HG03025 (cell line): ENCODE results near the gene CHRM4.
"Not testable (repeated sequence)": the region's sequence is repeated elsewhere in the genome, so short reads cannot be mapped to it uniquely, and the experiment has no call there.

Experiments
- ATAC-seq: cut with Tn5 transposase; IDR thresholded peaks from one replicate; pipeline ENCODE4 v1.9.1; 2021; ENCODE audit warnings: mild to moderate bottlenecking, moderate library complexity; ENCODE audit not compliant: unreplicated experiment, low FRiP score

CHRM4 gene

DNA sequence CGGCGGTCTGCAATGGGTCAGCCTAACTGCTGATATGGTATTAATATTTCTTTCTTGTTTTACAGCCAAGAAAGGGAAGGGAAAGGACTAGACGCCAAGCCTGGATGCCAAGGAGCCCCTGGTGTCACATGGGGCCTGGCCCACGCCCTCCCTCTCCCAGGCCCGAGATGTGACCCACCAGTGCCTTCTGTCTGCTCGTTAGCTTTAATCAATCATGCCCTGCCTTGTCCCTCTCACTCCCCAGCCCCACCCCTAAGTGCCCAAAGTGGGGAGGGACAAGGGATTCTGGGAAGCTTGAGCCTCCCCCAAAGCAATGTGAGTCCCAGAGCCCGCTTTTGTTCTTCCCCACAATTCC is 8.2 kb downstream of the CHRM4 start:
- no peak for ATAC-seq

DNA sequence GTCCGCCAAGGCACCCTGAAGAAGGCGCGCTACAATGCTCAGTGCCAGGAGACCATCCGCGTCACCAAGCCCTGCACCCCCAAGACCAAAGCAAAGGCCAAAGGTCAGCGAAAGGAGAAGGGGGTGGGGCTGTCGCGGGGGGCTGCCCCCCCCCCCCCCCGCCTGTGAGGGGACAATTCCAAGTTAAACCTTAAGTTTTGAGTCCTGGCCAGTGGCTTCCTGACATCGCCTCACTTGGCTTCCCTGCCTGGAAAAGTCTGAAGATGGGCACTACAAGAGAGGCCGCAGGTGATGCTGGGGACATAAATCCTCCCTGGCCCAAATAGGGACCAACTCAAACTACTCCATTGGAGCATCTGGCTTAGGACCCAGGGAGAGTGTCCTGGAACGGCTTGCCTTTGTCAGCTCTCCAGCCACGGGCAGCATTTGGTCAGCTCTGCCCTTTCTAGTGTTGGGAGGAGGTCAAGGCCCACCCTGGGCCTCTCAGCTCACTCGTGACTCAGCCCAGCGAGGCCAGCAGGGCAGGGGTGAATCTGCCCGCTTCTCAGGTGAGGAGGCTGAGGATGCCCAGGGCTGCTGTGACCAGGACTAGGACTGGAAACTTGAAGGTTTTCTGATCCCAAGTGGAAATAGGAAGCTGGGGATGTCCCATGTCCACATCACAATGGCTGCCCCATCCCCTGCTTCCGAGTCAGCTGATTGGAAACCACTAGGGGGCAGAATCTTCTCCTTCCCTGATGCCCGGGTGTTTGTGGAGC is 8.8 kb downstream of the CHRM4 start:
- ATAC-seq: no peak

DNA sequence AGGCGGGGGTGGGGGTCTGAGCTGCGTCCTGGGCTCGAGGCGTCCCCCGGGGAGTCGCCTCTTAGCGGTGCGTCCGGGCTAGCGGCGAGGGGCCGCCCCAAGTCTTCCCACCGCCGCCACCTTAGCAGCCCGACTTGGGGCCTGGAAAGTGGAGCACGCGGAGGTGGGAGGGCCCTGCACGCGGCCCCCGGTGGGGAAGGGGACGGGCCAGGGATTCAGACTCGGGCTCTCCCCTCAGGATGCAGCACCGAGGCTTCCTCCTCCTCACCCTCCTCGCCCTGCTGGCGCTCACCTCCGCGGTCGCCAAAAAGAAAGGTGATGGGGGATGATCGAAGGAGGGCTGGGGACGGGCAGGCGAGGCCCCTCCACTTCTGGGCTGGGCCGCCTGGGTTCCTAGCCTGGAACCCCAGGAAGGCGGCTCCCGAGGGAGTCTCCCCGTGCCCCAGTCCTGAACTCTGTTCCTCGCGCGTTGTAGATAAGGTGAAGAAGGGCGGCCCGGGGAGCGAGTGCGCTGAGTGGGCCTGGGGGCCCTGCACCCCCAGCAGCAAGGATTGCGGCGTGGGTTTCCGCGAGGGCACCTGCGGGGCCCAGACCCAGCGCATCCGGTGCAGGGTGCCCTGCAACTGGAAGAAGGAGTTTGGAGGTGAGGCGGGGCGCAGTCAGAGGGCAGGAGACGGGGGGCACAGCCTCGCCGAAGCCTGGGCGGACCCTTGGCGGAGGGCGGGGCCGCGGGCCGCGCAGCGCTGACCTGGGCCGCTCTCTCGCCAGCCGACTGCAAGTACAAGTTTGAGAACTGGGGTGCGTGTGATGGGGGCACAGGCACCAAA is 9.5 kb downstream of the CHRM4 start:
- no peak for ATAC-seq

DNA sequence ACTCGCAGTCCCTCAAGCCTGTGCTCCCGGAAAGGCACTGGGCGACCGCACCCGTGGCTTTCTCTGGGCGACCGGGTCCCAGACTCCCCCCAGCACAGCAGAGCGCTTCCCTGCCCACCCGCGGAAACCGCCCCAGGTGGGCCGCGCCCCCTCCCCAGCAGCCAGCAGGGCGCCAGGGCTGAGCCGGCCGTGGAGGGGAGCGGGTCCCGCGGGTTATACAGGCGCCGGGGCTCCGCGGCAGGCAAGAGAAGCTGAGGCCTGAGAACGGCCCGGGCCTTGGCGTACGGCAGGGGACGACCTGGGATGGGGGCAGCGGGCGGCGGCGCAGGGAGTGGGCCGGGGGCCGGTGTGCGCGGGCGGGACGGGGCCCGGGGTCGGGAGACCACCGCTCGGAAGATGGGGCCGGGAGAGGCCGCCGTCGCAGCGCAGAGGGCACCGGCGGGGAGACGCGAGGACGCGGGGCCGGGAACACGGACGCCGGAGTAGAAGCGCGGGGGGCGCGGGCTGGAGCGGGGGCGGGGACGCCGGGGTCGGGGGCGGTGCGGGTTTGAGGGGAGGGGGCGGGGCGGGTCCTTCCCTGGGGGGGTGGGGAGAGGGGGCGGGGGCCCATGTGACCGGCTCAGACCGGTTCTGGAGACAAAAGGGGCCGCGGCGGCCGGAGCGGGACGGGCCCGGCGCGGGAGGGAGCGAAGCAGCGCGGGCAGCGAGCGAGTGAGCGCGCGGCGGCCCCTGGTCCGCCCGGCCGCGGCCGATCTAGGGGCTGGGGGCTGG is 10.3 kb downstream of the CHRM4 start, which contains the start of gene MDK:
Gene MDK, plus strand, starts transcription at position 622 of the 771 bp plus-strand sequence. CDS start 389 bp downstream, outside the sequence.
- ATAC-seq: no peak

DNA sequence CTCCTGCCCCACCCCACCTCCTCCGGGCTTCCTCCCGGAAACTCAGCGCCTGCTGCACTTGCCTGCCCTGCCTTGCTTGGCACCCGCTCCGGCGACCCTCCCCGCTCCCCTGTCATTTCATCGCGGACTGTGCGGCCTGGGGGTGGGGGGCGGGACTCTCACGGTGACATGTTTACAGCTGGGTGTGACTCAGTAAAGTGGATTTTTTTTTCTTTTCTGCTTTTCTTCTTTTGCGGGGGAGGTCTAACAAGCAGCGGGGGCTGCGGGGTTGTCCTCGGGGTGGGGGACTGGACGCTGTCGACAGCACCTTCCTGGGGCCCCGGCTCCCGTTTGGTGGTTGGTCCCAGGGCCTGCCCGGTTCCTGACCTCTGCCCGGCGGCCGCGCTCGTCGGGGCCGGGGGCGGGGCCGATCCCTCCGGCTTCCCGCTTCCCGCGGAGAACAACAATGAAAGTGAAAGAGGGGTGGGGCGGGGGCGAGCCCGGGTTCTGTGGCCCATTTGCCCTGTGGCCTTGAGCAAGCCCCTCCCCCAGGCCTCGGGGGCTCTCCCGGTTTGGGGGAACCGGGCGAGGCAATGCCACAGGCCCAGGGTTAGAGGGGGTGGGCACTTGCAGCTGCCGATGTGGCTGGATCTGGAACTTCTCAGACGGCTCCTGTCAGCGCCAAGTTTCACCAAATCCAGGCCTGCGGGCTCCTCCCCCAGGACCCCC is 11.1 kb downstream of the CHRM4 start:
- no peak for ATAC-seq

DNA sequence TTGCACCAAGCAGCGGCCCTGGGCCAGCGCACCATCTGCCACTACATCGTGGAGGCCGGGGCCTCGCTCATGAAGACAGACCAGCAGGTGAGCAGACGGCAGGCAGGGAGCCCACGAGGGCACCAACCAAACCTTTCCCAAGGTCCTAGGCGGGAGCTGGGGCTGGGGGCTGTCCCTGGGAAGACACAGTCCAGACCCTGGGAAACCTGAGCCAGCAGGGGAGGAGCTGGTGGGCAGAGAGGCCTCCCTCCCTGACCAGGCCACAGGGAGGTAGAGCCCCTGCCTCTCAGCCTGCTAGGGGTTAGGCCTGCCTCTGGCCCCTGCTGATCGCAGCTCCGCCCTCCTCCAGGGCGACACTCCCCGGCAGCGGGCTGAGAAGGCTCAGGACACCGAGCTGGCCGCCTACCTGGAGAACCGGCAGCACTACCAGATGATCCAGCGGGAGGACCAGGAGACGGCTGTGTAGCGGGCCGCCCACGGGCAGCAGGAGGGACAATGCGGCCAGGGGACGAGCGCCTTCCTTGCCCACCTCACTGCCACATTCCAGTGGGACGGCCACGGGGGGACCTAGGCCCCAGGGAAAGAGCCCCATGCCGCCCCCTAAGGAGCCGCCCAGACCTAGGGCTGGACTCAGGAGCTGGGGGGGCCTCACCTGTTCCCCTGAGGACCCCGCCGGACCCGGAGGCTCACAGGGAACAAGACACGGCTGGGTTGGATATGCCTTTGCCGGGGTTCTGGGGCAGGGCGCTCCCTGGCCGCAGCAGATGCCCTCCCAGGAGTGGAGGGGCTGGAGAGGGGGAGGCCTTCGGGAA is 11.9 kb downstream of the CHRM4 start:
- not testable (repeated sequence) for ATAC-seq

DNA sequence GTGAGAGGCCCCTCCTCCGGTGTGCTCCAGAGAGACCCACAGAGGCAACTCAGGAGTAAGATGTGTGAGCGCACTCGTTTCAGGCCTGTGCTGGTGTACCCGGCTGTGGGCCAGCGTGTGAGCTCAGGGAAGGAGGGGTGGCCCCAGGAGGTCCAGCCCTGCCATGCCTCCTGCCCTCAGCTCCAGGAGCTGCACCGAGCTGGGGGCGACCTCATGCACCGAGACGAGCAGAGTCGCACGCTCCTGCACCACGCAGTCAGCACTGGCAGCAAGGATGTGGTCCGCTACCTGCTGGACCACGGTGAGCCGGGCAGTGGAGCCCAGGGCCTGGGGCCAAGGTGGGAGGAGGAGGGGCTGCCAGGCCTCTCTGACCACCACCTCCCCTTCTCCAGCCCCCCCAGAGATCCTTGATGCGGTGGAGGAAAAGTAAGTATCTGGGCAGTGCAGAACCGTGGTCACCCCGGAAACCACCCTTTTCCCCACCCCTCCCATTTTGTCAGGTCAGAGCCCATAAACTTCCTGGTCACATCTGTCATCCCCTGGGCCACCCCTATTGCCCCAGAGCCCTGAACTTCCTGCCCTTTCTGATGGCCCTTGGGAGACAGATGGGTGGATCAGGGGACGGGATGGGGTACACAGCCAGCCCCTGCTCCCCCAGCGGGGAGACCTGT is 12.6 kb downstream of the CHRM4 start:
- ATAC-seq: no peak

DNA sequence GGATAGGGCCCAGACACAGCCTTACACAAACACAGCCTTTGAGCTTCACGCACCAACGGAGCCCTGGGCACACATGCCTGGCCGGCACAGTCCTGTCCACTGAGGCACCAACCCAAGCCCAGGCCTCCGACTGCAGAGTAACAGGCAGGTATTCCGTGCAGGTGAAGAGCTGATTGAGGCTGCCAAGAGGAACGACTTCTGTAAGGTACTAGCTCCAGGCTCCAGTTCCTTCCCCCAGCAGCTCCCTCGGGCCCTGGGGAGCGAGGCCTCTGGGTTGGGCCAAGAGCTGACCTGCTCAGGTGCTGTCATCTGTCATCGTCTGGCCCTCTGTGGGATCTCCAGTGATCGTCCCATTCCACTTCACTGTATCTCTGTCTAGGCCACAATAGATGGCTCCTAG is 13.3 kb downstream of the CHRM4 start:
- ATAC-seq: no peak

DNA sequence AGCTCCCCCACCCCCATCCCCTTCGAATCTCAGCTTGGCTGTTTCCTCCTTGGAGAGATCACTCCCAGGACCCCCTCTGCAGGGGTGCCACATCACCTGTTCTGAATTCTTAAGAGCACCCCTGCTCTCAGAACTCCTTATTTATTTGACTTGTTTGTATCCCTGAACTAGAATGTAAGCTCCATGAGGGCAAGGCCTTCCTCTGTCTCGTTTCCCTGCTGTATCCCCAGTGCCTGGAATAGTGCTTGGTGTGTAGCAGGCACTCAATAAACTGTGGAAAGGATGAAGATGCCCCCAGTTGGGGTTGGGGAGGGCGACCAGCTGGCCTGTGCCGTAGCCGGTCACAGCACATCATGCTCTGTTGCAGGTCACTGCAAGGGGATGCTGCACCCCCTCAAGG is 13.7 kb downstream of the CHRM4 start:
- ATAC-seq: no peak

DNA sequence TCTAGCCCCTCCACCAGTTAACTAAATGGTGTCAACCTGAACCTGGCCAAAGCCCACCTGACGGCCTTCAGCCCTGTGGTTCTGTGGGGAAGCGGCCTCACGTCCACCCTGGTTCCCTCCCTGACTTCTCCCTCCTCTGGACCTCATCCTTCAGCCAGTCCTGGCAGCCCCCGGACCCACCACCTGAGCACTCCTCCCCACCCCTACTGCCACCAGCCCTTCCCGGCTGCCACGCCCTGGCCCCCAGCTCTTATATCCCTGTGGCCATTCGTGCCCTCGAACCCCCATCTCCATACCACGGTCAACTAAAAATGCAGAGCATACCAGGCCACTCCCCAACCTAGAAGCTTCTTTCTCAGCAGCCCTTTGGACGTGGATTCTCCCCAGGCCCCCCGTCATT is 14.3 kb downstream of the CHRM4 start:
- ATAC-seq: no peak

DNA sequence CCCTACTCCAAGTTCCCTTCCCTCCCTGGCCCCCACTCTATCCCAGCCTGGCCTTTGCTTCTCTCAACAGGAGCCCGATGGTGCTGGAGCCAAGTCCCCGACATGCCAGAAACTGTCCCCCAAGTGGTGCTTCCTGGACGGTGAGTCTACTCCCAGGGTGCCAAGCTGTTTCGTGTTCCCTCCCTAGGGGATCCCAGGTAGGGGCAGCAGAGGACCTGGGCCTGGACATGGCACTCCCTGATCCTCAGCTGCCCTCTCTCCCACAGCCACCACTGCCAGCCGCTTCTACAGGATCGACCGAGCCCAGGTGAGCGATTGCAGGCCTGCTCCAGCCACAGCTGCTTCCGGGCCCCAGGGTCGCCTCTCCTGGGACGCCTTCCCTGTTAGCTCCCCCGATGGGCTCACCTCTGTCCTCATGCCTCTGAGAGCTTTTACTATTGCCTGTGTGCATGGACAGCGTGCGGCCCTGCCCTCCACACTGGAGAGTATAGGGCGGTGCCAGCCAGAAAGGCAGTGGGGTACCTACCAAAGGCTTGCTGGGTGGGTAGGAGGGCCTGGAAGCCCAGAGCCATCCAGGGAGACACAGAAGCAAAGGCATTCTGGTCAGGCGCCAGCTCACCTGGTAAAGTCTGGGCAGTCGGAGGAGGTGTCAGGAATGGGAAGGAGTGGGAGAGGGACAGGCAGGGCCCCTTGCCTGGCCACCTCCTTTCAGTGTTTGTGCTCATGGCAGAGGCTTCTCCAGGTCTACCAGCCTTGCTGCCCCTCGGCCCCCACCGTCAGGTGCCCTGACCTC is 15.1 kb downstream of the CHRM4 start:
- no peak for ATAC-seq

DNA sequence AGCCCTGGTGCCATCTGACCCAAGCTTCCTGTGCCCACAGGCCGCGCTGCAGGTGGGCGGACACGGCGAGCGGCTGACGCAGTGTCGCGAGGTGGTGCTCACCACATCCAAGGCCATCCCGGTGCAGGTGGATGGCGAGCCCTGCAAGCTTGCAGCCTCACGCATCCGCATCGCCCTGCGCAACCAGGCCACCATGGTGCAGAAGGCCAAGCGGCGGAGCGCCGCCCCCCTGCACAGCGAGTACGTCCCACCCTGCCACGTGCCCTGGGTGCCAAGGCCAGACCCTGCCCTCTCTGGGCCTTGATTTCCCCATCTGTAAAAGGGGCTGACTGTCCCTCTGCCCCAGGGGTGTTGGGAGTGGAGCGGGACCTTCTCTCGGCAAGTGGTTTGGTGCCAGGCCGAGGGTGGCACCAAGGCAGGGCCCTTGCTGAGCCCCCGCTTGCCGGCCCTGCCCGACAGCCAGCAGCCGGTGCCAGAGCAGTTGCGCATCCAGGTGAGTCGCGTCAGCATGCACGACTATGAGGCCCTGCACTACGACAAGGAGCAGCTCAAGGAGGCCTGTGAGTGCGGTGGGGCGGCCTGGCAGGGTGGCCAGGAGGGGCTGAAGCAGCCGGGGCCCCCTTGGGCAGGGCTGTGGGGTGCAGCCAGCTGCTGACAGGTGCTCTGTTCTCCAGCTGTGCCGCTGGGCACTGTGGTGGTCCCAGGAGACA is 16.0 kb downstream of the CHRM4 start:
- ATAC-seq: no peak

DNA sequence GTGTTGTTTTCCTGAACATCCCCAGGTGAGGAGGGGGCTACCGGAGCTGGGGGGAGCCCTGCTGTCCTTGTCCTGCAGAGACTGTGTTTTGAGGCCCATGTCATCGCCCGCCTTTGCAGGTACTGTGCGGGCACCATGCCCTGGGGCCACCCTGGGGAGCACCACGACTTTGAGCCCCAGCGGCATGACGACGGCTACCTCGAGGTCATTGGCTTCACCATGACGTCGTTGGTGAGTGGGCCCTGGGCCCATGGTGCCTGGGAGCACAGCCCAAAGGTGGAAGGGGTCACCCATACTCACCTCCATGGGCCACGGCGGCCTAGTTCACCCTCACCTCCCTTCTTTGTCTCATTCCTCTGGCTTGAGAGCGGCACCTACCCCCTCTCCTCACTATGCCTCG is 16.8 kb downstream of the CHRM4 start:
- no peak for ATAC-seq

DNA sequence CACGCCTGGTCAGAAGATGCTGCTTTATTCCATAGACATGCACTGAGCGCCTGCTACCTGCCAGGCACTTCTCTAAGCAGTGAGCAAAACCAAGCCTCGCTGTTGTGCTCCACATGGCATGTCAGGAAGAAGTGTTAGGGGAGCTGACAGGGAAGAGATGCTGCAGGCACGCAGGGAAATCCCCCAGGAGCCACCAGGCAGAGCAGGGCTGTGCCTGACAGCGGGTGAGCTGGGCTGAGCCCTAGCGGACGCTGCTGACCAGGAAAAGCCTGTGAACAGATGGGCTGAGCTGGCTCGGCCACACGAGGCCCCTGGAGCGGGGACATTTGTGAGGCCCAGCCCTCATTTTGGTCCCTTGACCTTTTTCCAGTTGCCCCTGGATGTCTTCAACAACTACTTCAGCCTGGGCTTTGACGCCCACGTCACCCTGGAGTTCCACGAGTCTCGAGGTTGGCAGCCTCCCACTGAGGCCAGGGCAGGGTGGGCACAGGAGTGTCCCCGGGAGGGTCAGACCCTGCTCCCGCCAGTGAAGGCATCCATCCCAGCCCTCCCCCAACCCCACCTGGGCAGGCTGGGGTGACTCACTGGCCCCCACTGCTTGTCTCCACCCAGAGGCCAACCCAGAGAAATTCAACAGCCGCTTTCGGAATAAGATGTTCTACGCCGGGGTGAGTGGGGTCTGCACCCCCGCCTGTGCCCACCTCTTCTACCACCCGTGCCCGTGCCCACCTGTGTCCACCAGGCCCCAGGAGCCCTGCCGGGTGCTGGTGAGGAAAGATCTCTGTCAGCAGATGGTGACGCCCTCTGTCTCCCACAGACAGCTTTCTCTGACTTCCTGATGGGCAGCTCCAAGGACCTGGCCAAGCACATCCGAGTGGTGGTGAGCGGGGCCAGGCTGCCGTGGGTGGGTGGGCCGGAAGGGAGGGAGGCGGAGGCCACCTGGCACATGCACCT is 17.5 kb downstream of the CHRM4 start:
- no peak for ATAC-seq

DNA sequence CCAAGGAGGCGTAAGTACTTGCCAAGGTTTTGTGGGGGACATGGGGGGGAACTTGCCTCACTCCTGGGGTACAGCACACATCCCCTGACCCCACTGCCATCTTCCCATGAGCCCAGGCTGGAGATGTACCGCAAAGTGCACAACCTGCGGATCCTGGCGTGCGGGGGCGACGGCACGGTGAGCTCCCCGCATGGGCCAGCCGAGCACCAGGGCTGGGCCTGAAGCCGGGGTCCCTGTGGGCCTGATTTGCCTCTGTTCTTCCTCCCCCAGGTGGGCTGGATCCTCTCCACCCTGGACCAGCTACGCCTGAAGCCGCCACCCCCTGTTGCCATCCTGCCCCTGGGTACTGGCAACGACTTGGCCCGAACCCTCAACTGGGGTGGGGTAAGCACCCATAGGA is 19.1 kb downstream of the CHRM4 start:
- not testable (repeated sequence) for ATAC-seq

DNA sequence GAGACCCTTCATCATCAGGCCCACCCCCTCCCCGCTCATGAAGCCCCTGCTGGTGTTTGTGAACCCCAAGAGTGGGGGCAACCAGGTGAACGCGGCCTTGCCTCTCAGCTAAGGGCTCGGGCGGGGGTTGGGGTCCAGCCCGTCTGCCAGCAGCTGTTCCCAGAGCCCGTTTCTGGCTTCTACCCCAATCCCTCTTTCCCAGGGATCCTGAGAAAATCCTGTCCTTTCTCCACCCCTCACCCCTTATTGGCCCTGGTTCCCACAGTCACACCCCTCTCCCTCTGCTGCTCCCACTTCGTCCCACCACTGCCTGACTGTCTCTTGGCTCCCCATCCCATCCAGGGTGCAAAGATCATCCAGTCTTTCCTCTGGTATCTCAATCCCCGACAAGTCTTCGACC is 19.5 kb downstream of the CHRM4 start:
- ATAC-seq: no peak

DNA sequence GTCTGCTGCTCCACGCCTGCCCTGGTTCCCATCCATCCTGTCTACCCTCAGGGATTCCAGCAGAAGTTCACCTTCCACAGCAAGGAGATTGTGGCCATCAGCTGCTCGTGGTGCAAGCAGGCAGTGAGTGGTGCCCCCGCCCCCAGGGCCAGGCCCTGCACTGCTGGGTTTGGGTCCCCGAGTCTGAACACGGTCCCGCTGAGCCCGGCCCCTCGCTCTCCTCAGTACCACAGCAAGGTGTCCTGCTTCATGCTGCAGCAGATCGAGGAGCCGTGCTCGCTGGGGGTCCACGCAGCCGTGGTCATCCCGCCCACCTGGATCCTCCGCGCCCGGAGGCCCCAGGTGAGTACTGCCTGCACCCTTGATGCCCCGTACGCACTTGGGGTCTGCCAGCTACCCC is 20.3 kb downstream of the CHRM4 start:
- ATAC-seq: not testable (repeated sequence)
